HG03095 (cell line): ENCODE measurements around the gene DPPA3.
"Not testable (repeated sequence)": the region's sequence is repeated elsewhere in the genome, so short reads cannot be mapped to it uniquely, and the experiment has no call there.

ENCODE experiments used
- ATAC-seq: cut with Tn5 transposase; IDR thresholded peaks from one replicate; pipeline ENCODE4 v1.9.1; 2021; ENCODE audit warnings: moderate library complexity; ENCODE audit not compliant: unreplicated experiment

Gene DPPA3

GRCh38 chr12:7711133-7711532 lies at the start of gene DPPA3:
Gene DPPA3, plus strand, starts transcription at chr12:7711433. Its CDS starts 138 bp downstream, at chr12:7711571.
- ATAC-seq: no peak

DNA sequence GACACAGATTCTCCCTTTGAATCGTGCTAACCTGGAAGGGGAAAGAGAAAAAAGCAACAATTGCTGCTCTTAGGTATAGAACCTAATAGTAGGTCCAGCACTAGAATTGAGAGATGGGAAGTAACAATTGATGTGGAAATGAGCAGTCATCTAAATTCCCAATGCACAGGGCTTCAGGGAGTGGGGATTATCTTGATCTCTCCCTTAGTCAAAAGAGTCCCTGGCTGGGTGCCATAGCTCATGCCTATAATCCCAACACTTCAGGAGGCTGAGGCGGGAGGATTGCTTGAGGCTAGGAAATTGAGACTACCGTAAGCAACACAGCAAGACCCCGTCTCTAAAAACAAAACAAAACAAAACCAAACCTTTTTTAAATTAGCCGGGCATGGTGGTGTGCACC lies 49.5 kb upstream of the DPPA3 start:
- no peak for ATAC-seq

DNA sequence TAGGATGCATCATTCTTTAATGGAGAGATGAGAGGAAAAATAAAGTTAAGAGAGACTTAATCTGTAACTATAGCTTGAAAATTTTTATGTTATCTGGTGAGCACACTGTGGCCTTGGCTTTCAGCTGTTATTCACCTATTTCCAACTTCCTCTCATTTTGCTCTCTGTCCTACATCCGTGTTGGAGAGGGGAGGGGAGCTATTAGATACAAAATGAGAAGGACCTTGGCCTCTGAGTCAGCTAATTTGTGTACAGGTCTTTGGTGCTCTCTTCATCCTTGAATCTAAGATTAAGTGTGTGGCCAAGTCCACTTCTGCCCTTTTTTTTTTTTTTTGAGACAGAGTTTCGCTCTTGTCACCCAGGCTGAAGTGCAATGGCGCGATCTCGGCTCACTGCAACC lies 44.6 kb upstream of the DPPA3 start:
- no peak for ATAC-seq

- ATAC-seq: no peak
These were observed 44.1 kb upstream of the DPPA3 start for GRCh38 chr12:7667125-7667524.

- no peak for ATAC-seq
These were observed 43.1 kb upstream of the DPPA3 start for GRCh38 chr12:7668171-7668570.

- not testable (repeated sequence) for ATAC-seq
These were observed 35.8 kb upstream of the DPPA3 start for GRCh38 chr12:7675455-7675854.

GRCh38 chr12:7677432-7677888 lies 33.8 kb upstream of the DPPA3 start:
- not testable (repeated sequence) for ATAC-seq

GRCh38 chr12:7678744-7679143 lies 32.5 kb upstream of the DPPA3 start:
- no peak for ATAC-seq

DNA sequence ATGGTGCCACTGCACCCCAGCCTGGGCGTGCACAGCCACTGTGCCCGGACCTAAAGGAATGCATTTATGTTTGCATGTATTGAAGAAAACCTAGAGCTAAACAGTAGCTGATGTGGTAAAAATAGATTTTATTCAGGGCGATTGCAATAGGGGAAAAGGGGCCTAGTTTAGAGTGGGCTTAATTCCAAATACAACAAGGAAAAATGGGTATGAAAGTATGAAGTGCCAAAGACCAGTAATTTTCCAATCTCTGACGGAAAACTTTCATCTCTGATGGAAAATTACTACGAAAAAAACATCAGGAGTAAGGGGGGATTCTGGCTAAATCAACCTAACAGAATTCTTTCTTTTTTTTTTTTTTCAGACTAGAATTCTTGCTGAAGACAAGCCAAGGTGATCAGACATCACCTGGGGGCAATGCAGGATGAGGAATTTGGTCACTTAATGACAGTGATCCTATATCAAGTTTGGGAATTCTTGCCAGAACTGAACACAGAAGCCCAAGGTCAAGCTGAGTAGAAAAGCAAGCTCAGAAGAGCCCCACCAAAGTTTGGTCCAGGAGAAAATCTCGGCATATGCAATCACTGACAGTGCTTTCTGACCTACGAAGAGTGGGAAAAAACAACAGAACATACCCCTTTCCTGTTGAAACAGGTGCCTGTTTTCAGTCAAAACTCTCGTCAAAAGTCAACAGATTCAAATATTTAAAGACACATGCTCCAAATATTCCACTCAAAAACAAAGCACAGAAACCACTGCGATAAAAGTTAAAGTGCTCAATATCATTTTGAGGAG lies 31.8 kb upstream of the DPPA3 start:
- ATAC-seq: no peak

DNA sequence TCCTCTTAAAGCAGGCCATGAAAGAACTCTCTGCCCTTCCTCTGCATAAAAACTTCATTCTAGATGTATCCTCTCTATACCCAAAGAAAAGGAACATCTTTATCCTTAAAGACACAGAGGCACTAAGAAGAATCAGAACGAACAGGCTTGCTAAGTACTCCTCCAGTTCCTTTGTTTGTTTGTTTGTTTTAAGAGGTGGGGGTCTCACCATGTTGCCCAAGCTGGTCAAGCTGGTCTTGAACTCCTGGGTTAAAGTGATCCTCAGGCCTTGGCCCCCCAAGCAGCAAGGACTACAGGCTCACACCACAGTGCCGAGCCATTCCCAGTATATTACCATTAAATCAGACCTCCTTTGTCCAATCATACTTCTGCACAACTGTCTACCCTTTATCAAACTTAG lies 29.7 kb upstream of the DPPA3 start:
- ATAC-seq: no peak

GRCh38 chr12:7693793-7694192 lies 17.4 kb upstream of the DPPA3 start:
- no peak for ATAC-seq

DNA sequence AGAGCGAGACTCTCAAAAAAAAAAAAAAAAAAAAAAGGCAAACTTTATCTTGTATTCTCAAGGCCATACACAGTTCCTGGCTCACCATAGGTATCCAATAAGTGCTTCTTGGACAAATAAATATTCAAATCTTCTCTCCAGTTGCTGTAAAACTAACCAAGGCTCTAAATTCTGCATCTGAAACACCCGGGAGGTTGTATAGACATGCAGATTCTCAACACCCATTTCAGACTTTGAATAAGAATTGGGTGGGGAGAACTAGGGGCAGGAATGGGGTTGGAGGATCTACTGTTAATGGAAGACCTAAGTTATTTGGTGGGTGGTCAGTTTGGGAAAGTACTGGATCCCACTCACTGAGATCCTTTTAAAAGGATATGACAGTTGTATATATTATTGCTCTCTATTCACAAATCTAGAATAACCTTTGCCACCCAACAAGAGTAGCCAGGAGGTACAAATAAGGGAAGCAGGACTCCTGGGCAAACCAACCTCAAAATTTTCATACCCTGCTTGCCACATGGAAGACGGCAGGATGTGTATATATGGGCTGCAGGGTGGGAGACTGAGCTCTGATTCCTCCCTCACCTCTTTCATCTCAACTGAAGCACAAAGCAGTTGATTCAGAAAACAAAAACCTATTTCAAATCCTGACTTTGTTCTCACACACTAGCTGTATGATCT lies 16.5 kb upstream of the DPPA3 start:
- ATAC-seq: no peak

GRCh38 chr12:7695237-7695560 lies 16.0 kb upstream of the DPPA3 start:
- ATAC-seq: no peak

DNA sequence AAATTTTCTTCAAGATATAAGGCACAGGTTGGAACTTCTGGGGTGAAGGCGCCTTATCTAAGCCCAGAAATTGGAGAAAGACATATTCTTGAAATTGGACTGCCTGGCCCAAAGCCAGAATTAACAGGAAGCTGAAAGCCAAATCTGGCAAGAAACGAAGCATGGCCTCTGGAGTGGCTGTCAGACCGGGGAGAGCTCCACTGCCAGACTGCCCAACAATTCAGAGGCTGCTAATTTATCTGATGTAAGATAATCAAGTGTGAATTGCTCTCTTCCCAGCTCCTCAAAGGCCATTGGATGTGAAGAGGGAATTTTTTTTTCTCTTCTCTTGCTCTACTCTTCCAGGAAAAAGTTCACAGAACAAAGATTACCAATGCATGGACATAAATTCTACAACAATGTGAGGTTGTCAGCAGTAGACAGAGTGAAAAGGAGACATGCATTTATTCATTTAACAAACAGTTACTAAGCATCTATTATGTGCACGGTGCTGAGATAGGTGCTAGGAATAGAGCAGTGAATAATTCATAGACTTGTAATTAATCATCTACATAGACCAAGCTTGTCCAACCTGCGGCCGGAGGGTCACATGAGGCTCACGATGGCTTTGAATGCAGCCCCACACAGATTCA lies 15.6 kb upstream of the DPPA3 start, which contains the start of gene GDF3:
GDF3 (minus strand) TSS at position 210 of the 632 bp plus-strand sequence; CDS start at position 163, 47 bp downstream.
- no peak for ATAC-seq

DNA sequence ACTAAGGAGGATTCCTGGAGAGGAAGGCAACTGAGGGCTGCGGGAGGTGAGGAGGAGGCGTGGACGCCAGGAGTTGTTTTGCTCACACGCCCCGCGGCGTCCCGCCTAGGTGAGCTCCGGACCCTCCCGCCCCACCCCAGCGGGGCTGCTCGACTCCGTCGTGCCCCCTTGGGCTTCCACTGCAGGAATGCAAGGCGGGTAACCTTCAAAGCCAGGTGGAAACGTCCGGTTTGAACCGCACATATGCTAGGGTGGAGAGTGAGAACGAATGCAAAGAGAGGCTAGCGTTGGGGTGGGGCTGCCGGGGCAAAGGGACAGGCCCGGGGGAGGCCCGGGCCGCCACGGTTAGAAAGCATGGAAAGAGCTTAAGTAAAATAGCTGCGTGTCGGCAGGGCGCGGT lies 5.4 kb upstream of the DPPA3 start:
- no peak for ATAC-seq

GRCh38 chr12:7709969-7710675 lies 1.1 kb upstream of the DPPA3 start:
- no peak for ATAC-seq

DNA sequence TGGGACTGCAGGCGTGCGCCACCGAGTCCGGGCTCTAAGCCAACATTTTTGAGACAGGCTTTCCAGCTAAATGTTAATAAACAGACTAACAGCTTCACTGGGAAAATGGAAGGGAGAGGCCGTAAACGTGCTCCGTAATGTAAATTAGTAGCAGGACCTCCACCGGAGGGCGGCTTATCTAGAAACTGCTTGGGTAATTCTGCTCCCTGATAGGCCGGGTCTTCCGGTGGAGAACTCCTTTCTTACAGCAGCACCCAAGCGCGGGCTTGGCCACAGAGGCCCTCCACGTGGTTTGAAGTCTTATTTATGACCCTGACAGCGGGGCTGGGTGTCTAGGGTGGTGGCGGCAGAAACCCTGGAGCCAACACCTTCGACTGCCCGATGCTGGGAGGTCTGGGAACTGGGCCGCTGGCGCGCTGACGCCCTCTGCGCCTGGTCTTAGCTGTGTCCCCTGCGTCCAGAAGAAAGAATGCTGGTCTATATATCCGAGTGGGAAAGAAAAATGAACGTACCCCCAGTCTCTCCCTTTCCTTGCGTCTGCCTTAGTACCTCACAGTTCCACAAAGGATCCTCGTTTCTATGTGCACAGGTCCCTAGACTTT lies 1.7 kb downstream of the DPPA3 start:
- ATAC-seq: no peak

DNA sequence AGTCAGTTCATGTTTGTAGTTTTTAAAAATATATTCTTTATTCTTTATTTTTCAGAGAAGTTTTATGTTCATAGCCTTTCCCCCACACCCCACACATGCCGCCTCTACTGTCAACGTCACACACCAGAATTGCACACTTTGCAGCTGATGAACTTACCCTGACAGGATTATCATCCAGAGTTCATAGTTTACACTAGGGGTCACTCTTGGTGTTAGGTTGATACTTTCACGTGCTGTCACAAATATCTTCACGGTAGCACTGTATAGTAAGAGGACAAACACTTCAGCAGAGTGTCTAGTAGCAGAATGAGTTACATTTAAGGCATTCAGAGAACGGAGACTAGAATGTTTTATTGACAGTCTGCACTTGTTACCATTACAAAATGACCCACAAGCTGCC lies 5.1 kb downstream of the DPPA3 start:
- no peak for ATAC-seq

DNA sequence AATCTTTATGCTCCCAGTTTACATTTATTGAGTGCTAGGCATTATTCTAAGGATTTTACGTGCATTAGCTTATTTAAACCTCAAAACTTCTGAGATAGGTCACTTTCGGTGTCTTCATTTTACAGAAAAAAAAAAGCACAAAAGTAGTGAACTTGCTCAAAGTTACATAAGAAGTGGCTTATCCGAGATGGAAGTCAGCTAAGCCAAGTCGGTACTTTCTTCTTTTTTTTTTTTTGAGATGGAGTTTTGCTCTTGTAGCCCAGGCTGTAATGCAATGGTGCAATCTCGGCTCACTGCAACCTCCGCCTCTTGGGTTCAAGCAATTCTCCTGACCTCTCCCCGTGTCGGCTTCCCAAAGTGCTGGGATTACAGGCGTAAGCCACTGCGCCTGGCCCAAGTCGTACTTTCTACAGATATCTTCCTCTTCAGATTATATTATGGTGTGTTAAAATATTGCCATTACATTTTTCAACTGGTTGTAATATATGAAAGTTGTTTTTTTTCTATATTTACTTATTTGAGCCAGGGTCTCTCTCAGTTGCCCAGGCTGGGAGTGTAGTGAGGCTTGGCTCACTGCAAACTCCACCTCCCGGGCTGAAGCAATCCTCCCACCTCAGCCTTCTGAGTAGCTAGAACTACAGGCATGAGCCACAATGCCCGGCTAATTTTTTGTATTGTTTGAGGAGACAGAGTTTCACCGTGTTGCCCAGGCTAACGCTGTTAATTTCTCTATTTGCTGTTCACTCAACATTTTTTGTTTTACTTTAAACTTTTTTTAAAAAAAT lies 8.9 kb downstream of the DPPA3 start:
- ATAC-seq: no peak

DNA sequence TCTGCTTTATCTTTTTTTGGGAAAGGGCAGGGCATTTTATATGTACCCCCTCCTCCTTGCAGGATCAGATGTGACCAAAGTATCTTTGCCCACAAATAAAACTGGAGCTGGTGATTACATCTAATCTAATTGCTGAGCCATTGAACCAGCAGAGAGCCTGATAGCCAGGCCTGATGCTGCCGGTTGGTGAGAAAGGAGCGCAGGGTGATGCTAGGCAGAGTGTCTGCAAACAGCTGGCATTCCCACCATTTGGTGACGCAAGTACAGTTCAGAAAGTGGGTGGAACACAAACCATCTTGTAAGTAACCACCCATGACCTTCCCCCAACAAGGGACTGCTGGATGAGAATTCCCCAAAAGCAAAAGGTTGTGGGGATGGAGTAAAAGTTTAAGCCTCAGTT lies 12.7 kb downstream of the DPPA3 start:
- ATAC-seq: no peak
